Measurements from ENCODE around the gene FRAS1.
"Not testable (repeated sequence)": the region's sequence is repeated elsewhere in the genome, so short reads cannot be mapped to it uniquely, and the experiment has no call there.

The FRAS1 gene

DNA sequence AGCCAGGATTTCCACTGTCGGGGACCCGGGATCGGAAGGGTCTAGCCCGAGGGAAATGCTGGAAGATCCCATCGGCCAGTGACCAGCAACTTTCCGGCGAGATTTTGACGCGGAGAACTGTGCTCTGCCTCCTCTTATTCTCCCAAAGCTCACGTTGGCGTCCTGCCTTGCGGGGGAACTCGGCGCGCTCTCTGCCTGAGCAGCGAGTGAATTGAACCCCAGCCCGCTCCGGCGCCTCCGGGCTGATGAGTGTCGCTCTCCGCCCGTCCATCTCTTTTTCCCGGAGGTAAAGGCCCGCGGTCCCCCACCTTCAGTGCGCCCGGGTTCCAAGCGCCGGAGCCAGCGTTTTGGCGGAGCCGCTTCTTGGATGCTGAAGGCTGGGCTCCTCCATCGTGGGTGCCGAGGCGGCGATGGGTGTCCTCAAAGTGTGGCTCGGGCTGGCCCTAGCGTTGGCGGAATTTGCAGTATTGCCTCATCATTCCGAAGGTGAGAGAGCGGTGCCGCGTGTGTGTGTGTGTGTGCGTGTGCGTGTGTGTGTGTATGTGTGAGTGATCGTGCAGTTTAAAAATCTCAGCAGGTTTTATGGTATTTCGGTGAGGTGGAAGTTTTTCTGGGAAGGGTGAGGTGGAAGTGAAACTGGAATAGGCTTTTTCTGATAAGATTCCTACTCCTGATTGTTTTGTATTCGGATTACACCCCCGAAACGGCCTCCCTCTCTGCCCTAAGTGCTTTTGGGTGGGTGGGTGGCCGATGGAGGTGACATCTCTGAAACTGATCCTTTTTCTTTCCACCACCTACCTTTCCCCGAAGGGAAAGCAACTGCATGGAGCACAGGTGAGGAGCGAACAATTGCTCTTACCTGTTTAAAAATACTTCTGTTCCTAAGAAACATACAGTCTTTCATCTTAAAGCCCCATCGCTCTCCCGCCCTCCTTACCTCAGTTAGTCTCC is 752 bp downstream of the FRAS1 start:
- peak; percentile 3 for DNase-seq

DNA sequence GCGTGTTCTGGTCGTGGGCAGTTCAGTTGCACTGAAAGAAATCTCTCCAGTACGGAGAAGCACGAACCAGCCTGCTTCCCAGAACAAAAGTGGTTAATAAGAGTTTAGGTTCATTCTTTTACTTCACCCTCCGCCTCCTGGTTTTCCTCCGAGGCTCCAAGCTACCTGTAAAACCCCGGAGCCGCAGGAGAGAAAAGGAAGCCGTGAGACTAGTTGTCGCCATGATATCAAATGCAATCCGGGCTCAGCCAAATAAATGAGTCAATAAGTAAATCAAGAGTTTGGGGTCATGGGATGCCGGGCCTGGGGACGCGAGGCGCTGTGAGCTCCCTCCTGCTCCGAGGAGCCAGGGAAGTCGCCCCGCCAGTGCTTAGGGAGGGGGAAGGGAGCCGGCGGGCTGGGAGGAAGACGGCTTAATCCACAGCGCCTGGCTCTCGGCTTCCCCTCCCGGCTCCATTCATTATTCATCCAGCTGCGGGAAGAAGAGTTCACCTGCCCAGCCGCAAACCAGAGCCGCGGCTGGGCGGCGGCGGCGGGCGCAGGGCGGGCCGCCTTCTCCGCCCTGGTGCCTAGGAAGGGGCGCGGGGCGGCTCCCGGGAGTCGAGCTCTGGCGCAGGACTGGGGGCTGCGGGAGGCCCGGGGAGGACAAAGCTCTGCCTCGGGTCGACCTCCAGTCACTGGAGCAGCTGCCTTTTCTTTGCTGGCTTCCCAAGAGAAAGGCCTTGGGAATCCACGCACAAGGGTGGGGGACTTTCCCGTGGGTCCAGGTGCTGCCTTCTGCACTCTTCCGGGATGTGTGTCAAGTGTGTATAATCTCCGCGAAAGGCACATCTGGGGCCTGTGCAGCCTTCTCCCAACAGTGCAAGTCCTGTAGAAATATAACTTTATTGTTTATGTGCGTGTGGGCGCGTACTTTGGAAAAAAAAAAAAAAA is 1.7 kb downstream of the FRAS1 start:
- no peak for DNase-seq

- no peak for DNase-seq
Measured at GRCh38 chr4:78059524-78059889, 2.4 kb downstream of the FRAS1 start.

- no peak for DNase-seq
Measured at GRCh38 chr4:78059938-78060337, 2.8 kb downstream of the FRAS1 start.

GRCh38 chr4:78061939-78062570 is 4.9 kb downstream of the FRAS1 start:
- no peak for DNase-seq

DNA sequence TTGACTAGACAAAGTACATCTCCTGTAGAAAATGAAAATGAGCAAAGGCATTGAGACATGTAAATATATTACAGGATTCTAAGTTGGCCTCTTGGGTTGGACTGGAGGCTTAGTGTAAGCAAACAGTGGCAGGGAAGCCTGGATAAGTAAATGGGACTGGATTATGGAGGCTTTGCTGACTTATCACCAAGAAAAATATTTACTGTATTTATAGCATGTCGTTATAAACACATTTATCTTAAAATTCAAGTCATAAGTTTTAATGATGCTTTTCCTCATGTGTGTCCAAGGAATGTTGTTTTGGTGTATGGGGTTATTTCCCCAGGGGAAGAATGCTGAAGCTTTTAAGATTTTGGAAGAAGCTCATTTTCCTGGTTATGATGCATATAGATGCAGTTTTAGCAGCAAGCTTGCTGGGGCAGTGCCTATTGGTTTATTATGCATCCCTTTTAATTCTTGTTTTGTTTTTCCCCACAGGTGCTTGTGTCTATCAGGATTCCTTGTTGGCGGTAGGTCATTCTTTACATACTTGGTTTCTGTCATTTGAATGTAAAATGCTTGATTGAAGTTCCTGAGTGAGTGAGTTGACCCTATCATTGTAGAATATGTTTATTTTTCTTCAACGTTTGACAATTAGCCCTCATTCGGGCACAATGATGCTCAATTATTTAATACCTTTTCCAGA is 8.5 kb downstream of the FRAS1 start:
- DNase-seq: no peak

GRCh38 chr4:78068481-78068880 is 11.4 kb downstream of the FRAS1 start:
- DNase-seq: no peak

GRCh38 chr4:78069319-78069718 is 12.2 kb downstream of the FRAS1 start:
- no peak for DNase-seq

DNA sequence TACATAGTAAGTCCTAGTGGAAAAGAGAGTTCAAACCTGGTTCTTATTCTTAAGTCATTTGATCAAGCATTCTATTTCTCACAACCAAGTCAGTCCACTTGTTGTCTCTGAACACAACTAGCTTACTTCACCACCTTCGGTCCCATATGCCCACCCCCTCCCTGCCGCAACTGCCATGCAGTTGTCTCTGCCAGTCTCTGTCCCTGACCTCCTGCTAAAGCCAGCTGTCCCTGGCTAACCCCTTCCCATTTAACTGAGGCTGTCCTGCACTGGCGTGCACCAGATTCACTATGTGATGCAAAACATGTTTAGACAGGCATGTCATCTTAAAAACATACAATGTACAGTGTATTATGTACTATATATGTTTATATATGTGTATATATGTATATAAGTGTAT is 12.7 kb downstream of the FRAS1 start:
- DNase-seq: no peak

GRCh38 chr4:78070731-78071282 is 13.7 kb downstream of the FRAS1 start:
- DNase-seq: no peak

DNA sequence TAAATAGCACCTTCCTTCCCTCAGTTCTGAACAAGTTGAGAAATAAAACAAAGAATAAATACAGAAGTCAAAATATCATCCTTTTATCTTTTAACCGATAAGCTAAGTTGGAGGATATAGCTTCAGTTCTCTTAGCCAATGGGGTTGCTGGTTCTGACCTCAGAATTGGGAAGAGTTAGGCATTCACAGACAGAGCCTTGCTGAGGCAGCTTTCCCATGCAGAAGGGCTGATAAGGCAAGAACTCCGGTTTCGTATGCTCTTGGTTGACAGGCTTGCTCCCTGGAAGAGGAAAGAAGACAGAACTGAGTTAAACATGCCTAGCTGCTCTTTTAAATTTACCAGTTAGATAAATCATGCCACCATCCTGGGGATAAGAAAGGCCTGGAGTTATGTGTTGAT is 17.6 kb downstream of the FRAS1 start:
- DNase-seq: no peak

GRCh38 chr4:78075986-78076385 is 18.9 kb downstream of the FRAS1 start:
- DNase-seq: no peak

DNA sequence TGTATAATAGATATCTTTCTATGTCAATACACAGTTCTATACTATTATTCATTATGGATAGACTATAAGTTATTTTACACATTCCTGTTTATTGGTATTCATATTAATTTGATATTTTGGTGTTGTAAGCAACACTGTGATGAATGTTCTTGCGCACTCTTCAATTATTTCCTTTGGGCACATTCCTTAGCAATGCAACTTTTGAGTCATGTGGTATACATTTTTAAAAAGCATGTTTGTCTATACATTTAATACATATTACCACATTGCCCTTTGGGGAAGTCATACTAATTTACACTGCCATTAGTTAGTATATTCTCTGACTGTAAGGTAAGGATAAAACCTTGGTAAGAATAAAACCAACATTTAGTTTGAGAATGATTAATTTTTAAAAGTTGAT is 21.0 kb downstream of the FRAS1 start:
- no peak for DNase-seq

DNA sequence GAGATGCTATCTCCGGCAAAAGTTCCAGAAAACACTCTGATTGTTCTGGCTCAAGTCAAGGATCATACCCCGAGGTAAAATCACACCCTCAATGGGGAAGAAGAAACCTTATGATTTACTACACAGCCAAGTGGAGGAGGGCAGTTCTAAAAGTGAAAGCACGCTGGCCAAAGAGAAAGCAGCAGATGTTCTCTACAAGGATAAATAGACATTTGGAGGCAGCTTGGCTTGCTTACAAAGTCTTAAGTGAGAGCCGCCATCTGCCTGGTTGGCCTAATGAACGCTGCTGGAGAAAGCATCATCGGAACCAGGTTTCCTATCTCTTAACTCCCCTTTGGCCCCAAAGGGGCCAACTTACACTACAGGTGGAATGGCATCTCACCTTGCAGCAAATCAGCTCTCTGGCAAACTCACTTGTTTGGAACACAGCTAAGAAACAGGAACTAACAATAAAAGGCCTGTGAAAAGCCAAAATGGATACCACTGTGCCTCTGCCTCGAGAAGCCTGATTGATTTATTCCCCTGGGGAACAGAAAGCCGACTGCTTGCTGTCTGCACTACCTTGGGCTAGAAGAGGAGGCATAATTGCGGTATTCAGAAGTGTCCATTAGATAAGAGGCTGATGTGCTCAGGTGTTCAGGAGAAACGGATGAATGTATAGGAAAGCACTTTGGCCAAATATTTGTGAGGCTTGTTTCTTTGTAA is 22.8 kb downstream of the FRAS1 start:
- DNase-seq: no peak

DNA sequence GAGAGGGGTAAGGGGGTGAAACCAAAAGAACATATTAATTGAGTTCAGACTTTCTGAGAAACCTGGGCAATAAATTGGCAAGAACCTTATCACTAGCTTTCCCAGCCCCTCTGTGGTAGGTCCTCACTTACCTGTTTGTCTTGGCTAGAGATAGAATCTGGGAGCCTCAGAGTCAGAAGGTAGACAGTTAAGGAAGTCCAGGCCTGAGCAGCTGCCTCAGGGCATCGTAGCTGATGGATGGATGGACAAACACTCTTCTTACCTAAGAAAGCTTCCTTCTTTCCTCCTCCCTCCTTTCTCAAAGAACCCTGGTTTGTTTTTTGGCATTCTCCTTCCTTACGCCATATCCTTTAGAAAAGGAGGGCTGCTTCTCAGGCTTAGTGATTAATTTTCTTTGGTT is 24.4 kb downstream of the FRAS1 start:
- no peak for DNase-seq

- DNase-seq: no peak
Measured at GRCh38 chr4:78083035-78083434, 25.9 kb downstream of the FRAS1 start.

DNA sequence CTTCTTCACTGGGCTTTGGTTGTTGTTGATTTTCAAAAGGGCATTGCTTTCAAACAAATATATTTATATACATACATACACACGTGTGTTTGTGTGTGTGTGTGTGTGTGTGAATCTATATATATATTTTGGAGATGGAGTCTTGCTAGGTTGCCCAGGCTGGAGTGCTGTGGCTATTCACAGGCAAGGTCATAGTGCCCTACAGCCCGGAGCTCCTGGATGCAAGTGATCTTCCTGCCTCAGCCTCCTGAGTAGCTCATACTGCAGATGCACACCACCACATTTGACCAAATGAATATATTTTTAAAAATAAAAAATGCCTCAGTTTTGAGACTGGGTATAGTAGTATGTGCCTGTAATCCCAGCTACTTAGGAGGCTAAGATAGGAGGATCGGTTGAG is 34.4 kb downstream of the FRAS1 start:
- no peak for DNase-seq

- not testable (repeated sequence) for DNase-seq
Measured at GRCh38 chr4:78092350-78092749, 35.2 kb downstream of the FRAS1 start.

- DNase-seq: no peak
Measured at GRCh38 chr4:78092850-78093249, 35.7 kb downstream of the FRAS1 start.

DNA sequence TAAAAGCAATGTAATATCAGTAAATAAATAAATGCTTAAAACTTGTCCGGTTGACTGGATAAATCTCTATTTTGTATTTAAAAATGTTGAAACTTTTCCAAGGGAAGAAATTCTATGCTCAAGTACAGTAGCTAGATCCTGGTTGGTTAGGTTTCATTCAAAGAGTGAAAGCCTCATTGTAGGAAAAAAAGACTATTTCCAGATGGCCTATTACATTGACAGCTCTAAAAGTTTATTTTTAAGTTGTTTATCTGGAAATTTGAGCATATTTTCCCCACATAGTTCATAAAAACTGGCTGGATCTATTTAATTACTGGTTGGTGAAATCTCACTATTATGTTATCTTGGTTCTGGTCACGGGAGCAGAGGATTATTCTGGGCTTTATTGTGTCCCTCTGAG is 38.0 kb downstream of the FRAS1 start:
- DNase-seq: no peak

DNA sequence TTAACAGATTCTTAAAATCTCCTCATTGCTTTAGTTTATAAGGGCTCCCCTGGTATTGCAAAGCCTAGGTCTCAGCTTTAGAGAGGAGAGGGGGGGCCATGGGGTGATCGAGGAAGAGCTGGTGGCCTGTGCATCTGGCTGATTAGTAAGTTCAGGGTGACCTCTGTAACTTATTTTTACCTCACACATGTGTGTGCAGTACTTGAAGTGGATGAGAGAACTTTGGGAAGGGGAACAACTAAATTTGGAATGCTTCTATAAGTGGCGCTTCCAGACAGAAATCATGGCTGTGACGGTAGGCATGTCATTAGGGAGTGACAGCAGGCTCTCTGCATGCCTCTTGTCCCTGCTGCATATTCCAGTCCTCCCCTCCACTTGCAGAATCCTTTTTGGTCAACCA is 41.9 kb downstream of the FRAS1 start:
- DNase-seq: no peak

DNA sequence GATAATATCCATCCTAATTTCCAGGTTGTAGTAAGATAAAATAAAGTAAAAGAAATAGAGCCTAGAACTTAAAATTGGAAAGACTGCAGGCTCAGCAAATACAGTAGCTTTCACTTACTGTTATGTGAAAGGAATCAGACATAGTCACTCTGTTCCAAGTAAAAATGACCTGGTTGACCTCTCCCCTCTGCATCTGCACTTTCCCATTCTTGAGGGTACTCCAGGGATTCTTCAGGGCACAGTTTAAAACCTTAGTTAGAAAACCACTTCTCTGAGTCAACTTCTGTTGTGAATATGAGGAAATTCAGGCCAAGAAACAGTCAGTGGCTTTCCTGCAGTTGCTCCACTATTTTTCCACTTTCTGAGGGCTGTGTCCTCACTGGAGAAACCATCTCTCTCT is 42.9 kb downstream of the FRAS1 start:
- no peak for DNase-seq

Measured in effector CD4-positive, alpha-beta T cell (primary cell).